ENCODE measurements around the gene PIP5K1C.
"Not testable (repeated sequence)": the region's sequence is repeated elsewhere in the genome, so short reads cannot be mapped to it uniquely, and the experiment has no call there.

PIP5K1C gene

DNA sequence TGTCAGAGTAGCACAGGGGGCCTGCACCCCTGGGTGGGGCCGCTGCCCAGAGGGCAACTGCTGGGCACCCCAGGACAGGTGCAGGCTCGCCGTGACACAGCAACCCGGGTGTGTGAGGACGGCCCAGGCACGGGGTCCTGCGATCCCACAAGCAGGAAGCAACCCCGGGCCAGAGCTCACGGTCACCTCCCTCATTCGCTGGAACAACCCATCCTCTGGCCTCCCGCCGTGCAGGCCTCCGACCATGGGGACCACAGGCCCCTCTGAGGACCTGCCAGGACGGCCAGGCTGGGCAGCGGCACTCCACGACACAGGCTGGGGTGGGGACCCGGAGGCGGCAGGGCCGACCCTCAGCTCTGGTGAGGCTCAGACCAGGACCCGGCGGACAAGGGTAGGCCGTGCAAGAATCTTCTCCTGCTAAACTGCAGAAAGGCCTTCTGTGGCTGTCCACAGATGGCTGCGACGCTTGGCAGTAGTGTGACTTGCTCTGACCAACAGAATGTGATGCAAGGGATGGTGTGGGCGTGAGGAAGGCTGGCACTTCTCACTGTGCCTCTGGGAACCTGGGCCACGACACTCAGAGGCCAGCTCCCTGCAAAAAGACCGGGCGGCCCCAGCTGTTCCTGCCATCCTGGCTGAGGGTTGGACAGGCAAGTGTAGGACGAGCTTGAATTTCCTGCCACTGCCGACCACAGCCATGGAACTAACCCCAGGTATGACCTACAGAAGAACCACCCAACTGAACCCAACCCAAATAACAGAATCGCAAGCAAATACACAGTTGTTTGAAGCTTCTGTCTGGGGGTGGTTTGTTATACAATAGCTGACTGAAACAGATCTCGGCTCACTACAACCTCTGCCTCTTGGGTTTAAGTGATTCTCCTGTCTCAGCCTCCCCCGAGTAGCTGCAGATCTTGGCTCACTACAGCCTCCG, 26.5 kb downstream of the PIP5K1C start:
- DNase-seq: no peak

- DNase-seq: no peak
Measured at GRCh38 chr19:3672993-3673392, 27.3 kb downstream of the PIP5K1C start.

DNA sequence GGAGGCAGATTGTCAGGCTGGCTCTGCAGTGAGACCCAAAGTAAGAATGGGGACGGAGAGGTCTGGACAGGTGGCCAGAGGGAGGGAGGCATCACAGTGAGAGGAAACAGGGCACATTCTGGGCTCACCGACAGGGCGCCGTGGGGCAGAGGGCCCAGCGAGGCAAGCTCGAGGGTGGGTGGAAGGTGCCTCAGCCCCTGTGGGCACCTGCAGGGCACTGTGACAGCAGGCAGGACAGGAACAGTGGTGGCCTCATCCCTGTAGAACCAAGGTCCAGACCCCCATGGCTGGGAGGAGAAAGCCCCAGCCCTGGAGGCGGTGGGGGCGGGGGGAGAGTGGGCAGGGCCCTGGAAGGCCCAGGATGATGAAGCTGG, 27.7 kb downstream of the PIP5K1C start:
- no peak for DNase-seq

DNA sequence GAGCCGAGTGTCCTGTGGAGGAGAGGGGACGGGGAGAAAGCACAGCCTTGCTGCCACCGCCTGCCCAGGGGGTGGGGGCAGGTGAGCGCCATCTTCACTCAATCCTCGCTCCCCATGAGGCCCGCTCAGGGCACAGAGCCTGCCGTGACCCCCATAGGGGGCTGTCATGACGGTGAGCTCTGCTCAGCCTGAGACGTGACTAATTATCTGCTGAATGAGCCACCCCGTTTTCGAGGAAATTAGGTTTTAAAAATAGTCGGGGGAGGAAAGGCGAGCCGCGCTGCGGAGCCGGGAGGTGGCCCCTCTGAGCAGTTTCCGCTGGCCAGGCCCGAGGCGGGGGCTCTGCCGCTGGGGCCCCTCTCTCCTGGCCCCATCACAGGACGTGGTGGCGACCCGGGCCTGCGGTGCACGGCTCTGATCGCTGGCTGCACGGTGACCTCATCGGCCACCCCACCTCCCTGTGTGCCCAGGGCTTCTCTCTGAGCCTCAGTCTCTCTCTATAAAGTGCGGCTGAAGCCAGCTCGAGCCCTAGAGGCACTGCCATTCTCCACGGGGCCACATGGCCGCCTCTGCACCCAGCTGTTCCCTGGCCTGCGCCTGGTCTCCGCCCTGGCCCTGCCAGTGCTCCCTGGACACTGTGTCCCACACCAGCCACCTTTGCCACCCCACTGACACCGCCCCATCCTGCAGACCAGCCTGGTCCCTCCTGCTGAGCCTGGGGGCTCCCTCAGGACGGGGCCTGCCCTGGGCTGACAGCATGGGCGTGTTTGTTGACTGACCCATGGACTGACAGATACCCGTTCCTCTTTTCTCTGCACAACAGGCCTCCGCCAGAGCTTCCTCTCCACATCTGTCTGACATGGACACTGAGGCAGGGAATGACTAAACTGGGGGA, 28.3 kb downstream of the PIP5K1C start:
- no peak for DNase-seq

DNA sequence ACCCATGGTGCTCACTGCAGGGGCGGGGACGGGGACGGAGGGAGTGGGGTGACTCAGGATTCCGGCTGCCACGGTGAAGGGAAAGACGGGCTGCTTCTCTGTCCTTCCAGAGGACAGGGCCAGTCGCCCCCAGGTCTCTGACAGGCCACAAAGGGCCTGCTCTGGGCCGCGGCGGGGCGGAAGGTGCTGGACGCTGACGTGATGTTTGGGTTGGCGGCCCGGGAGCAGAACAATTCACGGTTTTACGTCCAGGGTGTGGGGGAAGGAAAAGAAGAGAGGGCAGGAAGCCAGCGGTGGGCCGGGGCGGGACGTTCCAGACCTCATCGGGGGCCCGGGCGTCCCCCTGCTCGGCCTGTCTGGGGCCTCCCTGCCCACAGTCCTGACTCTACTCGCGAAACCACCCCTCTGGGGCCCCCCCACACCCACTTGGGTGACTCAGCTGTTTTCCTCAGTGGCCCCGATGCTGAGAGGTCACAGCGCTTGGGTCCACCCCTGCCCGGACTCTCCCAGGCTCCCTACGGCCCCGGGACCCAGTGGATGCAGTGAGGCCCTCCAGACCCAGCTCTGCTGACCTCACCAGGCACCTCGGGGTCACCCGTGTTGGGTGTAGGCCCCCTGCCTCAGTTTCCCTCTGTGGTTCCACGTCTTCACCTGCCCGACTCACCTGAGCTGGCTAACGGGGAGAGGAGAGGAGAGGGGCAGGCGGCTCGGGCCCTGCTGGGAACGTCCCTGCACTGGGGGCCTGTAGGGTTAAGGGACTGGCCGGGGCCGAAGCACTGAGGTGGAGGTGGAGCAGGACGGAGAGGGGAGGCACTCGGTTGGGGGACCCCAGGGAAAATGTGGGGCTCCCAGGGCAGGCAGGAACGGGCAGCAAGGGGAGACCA, 29.2 kb downstream of the PIP5K1C start:
- DNase-seq: no peak

GRCh38 chr19:3669947-3670795, 30.1 kb downstream of the PIP5K1C start:
- DNase-seq: no peak

GRCh38 chr19:3669082-3669946, 31.0 kb downstream of the PIP5K1C start:
- no peak for DNase-seq

DNA sequence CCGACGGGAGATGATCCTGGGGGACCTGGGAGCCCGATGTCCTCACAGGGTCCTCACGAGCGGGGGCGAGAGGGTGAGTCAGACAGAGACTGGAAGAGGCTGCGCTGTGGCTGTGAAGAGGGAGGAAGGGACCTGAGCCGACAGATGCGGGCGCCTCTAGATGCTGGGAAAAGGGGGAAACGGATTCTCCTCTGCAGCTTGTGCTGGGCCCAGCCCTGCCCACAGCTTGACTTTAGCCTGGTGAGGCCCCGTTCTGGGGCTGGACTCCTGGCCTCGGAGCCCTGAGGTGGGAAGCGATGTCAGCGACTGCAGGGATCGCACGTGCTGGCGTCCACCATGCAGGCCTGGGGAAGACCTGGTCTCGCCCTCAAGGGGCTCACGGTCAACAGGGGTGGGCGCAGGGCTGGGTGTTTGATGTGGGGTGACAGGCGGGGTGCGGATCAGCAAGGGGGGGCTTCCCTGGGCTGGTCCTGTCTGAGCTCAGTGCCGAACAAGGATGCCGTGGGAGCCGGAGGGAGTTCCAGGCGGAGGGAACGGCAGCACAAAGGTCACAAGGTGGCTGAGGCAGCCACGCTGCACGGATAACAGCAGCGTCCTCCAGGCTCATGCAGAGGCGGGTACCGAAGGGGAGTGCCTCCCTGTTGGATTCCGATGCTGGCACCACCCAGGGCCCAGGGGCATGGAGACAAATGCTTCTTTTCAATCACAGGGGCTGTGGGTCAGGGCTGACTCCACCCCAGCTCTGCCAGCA, 31.8 kb downstream of the PIP5K1C start:
- DNase-seq: no peak

DNA sequence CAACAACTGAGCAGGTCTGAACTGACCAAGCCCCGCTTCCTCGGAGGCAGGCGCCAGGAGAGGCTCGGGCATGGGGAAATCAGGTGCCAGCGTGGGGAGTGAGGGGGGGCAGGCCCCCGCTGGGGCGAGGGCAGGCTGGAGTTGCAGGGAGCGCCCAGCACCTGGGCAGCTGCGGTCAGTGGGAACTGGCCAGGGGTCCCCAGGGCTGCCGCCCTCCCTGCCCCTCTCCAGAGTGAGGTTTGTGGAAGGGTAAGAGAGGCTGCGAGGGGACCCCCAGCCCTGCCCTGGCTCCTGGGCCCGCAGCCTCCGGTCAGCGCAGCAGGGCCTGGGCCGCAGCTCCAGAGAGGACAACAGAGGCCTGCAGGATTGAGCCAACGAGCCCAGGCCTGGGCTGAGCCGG, 32.5 kb downstream of the PIP5K1C start:
- DNase-seq: no peak

DNA sequence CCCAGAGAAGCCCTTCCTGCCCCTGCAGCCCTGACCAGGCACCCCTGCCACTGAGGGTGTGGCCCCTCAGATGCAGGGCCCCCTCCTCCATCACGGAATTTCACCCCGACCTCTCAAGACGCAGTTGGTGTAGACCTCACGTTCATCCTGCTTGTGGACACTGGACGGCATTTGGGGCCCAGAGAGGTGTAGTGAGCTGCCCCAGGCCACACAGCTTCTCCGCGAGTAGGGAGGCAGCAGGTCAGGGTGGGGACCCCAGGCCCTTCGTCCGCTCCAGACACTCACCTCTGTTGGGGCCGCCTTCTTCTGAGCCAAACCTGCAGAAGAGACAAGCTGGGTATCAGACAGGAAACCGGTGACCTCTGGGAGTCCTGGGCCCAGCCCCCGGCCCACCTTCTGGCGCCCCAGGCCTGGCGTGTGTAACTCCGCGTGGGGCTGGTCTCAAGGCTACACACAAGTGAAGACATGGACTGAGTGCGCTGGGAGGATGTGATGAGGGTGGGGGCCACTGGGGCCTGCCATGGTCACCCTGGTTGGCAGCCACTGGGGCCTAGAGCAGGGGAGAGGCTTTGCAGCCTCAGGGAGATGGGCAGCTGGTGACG, 33.1 kb downstream of the PIP5K1C start:
- DNase-seq: no peak

DNA sequence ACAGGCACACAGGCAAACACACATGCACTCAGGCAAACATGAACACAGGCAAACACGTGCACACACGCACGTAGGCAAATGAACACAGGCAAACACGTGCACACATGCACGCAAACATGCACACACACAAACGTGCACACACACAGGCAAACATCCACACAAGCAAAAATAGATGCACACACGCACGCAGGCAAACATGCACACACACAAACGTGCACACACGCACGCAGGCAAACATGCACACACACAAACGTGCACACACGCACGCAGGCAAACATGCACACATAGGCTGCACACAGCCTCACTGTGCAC, 33.8 kb downstream of the PIP5K1C start:
- not testable (repeated sequence) for DNase-seq

DNA sequence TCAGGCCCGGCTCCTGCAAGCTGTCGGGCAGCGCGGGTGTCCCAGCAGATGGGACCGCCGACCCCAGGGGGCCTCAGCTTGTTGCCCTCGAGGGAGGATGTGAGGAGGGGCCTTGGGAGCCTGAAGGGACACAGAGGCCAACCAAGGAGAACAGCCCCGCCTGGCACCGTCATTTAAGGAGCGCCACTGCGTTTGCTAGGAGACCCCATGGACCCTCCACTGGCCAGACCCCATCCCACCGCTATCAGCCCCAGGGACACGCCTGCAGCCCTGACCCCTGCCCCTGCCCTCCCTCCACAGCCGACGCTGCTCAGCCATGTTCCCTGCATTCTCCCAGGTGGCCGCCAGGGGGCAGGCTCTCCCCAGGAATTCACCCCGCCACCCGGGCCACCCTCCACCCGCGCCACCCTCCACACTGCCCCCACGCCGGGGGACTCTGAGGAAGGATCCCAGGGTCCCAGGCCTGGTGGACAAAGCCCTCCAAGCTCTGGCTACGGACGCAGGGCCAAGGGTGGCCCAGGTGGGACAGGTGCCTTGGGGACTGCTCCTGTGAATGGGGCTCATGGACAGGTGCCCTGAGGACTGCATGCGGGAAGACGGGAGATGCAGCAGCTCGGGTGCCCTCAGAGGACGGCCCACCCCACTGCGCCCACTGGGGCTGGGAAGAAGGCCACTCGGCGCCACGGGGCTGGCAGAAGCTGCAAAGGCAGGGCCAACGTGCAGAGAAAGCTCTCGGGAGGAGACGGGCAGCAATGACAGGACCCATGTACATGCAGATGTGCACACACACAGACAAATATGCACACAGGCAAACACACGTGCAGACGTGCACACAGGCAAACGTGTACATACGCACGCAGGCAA, 34.4 kb downstream of the PIP5K1C start:
- peak; percentile 42 for DNase-seq

DNA sequence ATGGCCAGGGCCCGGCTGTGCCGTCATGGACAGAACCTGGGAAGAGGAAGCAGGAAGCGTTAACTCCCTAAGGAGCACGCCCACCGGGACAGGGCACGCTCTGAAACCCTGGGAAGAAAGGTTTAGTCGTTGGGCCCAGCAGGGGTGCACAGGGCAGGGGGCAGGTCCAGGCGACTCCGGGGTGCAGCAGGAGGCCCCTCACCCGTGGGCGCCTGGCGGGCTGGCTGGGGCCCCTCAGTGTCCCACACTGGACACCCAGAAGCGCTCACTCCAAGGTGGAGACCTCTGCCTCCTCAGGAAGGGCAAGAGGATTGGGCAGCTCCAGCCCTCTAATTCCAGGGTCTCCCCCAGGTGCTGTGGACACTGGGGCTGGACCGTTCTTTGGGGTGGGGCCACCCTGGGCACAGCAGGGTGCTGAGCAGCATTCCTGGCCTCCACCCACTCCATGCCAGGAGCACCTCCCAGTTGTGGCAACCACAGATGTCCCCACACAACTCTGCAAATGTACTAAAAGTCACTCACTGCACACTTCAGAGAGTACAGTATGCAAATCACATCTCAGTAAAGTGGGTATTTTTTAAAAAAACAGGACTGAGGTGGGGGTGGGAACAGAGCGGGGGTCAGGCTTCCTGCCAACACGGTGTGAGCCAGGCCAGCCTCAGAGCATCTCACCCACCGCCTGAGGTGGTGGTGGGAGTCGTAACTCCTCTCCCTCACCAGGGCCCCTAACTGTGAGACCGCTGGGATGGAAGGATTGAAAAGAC, 35.2 kb downstream of the PIP5K1C start:
- no peak for DNase-seq

GRCh38 chr19:3663838-3664237, 36.4 kb downstream of the PIP5K1C start:
- no peak for DNase-seq

GRCh38 chr19:3661284-3662238, 38.7 kb downstream of the PIP5K1C start:
- DNase-seq: no peak

DNA sequence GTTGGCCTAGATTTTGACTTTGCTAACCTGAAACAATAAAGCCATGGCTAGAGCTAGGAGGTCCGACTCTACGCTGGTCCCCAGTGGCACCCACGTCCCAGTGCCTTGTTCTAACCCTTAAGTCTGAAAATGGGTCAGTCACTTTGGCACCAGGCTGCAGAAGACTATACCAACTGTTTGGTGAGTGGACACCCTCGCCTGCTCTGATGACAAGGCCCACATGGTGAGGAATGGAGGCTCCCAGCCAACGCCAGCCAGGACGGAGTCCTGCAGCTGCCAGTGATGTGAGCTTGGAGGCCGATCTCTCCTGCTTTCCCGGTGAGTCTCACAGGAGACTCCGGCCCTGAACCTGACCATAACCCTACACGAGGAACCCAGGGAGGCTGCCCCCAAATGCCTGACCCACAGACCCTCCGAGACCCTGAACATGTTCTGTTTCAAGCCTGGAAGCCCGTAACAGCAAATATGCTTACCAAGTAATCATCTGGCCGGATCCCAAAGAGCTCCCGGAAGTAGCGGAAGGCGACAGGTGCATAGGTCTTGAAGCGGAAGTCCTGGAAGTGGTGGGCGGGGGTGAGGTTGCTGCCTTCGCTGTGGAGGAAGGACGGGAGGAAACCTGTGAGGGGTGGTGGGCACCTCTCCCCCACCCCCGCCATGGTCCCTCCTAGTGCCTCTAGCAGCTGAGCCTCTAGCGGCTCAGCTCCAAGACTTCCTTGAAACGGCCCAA, 39.6 kb downstream of the PIP5K1C start:
- DNase-seq: no peak
